Measurements from ENCODE around the gene RRAS.

Gene RRAS

DNA sequence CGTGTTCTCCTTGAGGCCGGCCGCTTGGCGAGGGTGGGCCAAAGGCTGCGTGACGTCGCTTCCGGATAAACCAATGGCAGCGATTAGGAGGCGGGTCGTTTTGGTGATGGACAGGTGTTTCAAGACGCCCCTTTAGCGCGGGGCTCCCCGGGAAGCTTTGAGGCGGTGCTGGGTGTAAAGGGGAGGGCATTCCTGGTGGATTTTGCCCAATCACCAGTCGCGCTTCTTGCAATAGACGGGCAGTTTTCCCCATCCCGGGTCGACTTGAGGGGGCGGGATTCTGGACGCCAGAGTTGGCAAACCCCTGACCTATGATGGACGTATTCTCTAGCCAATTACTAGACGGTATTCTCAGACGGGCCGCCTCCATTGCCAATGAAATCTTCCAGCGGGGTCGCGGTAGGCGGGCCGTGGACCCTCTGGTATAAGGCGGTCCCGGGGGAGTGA, 36.9 kb upstream of the RRAS start:
- peak; percentile 100 for DNase-seq

DNA sequence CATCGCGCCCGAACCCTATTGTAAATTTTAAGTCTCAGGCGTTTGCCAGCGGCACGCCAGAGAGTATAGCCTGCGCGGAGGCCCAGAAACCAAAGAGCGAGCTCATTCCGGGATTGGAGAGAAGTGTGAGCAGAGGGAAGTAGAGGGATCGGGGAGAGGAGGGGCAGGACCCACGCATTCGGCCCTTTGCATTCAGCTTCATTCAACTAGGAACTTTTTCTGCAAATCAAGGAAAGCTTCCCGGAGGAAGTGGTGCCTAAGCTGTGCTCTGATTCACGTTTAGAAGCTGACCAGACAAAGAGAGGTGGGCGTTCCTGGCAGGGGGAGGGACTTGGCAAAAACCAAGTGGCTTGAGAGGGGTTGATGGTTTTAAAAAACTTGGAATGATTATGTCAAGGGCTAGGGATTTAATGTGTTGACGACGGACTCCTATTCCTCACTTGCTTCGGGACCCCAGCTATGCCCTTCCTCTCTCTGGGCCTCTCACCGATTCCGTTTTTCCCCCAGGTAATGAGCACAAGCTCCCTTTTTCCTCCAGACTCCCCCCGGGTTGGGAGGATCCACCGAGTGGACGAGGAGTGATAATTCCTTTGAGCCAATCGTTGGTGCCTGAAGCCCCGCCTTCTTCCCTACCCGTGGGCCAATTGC, 36.3 kb upstream of the RRAS start:
- no peak for DNase-seq

DNA sequence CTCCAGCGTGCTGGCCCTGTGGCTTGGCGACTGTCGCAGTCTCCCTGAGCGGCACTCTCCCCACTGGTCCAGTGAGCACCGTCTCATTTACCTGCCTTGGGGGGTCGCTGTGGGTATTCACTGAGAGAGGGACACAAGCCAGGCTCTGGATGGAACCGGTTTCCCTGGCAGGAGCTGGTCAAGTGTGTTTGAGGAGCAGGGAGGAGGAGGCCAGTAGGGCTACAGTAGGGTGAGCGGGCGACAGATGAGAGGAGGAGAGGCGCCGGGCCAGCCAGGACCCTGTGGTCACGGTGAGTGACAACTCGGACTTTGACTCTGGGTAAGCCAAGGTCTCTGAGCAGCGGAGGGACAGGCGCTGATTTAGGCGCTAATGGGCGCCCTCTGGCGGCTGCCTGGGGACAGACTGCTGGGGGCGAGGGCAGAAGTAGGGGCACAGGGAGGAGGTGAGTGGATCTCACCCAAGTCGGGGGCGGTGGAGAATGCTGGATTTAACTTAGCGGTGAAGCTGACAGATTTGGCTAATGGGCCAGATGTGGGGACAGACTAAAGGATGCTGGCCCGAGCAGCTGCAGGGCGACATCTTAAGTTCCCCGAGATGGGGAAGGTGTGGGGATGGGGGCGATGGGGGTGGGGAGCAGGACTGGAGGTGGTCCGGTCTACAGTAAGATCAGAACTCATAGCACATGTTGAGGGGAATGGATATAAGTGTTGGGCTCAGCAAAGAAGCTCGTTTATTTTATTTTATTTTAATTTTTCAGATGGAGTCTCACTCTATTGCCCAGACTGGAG, 32.4 kb upstream of the RRAS start:
- DNase-seq: peak; percentile 77

DNA sequence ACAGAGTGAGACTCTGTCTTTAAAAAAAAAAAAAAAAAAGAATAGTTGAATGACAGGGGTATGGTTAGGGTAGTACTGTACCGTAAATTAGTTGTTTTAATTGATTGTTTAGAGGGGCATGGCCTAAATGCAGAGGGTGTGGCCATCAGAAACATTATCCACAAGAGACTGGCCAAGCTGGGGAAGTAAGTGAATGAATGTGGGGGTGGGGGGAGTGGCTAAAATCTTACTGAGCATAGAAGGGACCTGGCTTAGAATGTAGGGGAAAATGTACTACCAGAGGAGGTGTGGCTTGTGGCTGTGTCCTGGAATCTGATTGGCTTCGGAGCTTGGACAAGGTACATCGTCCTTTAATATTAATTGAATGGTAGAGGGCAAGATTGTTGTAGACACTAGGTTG, 29.6 kb upstream of the RRAS start:
- no peak for DNase-seq

DNA sequence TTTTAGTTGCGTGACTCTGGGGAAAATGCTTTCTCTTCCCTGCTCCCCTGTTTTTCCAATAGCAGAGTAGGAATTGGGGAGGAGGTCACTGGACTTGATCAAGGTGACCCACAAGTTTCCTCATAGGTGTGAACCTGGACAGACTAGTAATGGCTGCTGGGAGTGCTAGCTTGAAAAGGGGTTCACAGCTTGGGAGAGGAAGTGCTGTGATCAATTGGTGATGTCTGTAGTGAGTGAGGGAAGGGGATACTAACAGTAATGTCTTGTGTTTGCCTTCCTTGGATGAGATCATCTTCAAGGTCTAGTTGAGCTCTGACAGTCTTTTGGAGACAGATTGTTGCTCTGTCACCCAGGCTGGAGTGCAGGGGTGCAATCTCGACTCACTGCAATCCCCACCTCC, 27.5 kb upstream of the RRAS start:
- DNase-seq: no peak

DNA sequence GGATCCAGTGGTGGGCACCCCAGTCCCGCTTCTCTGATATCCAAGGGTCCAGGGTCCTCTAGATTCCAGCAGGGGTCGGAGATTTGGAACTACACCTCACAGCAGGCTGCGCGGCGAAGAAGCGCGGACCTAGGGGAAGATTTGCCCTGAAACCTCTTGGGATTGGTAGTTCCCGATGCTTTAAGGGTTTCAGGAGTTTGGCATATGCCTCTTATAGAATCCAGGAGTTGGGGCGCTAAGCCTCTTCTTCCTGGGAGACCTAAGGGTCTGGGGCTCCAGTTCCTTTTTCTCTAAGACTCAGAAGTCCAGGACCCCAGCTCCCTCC, 26.1 kb upstream of the RRAS start:
- no peak for DNase-seq

DNA sequence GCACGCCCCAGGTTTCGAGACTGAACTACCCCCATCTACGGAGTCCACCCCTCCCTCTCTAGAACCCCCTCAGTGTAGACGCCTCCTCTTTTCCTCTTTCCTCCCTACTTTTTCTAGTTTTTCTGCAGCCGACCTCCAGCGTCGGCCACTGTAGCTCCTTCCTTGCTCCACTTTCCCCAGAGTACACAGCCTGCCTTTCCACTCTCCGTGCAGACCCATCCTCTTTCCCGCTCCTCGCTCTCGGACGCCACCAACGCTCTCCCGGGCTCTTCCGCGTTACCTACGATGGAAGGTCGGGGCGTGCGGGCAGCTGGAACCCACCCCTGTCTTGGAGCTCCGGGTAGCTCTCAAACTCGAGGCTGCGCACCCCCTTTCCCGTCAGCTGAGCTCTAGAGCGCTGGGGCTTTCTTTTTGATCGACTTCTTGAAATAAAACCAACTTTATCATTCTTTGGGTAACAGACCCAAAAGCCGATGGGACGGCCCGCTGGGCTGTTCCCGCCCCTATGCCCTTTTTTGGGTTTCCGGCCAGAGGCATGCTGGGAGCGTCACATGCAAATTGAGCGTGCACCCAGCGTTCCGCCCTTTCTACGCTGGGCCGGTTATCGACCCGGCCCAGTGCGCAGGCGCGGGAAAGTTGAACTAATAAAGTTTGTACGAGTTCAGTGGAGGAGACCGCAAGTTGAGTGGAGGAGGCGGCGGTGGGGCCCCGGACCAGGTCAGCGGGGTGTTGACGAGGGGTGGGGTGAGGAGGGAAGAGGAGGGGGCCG, 25.6 kb upstream of the RRAS start, which contains the start of the genes BCL2L12 and IRF3:
TSS of gene BCL2L12 (plus strand) at position 583 of the 769 bp plus-strand sequence. CDS start 760 bp downstream, outside the sequence.
TSS of gene IRF3 (minus strand) at position 507 of the 769 bp plus-strand sequence. CDS start 1,019 bp downstream, outside the sequence.
- peak; percentile 98 for DNase-seq

DNA sequence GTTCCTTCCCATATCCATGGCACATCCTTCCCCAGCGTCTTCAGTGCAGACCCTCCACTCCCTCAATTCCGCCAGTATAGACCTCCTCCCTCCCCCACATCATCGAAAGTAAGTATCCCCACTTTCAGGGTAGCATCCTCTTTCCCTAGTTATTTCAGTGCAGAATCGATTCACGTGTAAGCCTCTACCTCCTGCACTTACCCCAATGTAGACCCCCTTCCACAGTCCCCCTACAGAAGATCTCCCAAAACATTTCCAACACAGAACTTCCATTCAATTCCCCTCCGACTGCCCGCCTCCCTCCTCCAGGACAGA, 25.1 kb upstream of the RRAS start:
- no peak for DNase-seq

DNA sequence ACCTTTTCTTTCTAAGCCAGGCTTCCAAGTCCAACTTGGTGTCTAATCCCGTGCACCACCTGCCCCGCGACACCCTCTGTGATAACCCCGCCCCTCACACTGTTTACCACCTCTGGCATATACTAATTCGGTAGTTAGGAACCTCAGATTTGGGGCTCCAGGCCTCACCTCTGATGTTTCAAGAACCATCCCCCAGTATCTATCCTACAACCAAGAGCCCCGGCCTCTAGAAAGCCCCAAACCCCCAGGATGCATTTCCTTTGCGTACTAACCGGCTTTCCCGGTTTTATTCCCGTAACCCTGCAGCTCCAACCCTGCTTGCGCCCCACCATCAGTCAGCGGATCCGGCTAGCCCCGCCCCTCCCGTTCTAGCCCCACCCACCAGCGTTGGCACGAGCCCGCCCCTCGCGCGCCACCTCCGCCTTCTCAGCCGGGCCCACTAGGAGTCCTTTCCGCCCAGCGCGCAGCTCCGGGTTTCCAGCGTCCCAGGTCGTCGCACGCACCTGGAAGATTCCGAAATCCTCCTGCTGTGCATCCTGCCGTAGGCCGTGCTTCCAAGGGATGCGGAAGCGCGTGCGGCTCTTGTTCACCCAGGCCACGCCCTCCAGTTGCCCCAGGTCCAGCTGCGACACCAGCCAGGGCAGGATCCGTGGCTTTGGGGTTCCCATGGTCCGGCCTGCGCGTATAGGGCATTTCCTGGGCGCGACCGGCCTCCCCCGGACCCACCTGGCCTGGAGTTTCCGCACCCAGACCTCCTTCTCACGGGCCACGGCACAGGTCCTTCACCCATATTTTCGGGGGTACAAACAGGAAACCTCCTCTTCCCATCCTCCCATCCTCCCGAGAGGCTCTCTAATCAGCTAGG, 24.5 kb upstream of the RRAS start:
- peak; percentile 79 for DNase-seq

DNA sequence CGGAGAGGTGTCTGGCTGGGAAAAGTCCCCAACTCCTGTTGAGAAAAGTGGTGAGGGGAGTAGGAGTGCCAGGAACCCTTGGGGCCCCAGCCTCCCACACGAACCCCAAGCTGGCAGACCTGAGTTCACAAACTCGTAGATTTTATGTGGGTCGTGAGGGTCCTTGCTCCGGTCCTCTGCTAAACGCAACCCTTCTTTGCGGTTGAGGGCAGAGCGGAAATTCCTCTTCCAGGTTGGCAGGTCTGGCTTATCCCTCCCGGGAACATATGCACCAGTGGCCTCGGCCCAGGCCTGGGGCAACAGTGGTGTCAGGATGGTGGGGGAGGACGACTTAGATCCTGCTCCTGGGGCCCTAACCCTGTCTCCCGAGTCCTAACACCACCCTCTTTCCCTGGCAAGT, 23.3 kb upstream of the RRAS start:
- DNase-seq: no peak

DNA sequence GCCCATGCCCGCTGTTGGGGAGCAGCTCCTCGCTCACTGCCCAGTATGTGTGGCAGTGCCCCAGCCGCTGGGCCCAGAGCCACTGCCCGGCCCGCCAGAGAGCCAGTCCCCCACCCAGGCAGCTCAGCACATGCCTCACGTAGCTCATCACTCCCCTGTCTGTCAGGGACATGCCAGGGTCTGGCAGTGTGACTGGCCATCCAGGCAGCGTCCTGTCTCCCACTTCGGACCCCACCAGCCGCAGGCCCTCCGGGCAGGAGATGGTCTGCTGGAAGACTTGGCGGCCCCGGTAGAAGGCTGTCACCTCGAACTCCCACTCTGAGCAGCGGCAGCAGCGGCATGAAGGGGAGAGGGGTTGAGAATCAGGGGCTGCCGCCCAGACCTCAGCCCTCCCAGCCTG, 22.1 kb upstream of the RRAS start:
- DNase-seq: no peak

DNA sequence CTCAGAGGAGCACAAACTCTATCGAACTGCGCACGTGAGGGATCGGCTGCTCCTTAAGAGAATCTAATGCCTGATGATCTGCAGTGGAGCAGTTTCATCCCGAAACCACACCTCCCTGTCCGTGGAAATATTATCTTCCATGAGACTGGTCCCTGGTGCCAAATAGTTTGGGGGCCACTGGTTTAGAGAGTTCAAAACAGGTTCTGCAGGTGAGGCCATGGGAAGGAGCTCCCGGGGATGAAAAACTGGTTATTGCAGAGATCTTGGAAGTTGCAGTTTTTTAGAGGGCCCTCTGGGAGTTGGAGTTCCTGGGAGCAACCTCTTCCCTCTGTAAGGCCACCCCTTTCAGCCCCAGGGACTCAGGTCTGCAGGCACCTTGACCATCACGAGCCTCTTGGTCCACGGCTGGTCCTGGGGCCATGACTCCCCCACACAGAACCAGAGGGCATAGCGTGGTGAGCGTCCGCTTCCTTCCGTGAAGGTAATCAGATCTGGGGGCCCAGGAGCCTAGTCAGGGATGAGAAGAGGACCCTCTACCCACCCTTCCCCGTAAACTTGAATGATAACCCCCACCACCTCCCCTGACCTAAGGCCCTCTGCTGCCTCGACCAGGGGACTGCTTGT, 20.5 kb upstream of the RRAS start:
- no peak for DNase-seq

DNA sequence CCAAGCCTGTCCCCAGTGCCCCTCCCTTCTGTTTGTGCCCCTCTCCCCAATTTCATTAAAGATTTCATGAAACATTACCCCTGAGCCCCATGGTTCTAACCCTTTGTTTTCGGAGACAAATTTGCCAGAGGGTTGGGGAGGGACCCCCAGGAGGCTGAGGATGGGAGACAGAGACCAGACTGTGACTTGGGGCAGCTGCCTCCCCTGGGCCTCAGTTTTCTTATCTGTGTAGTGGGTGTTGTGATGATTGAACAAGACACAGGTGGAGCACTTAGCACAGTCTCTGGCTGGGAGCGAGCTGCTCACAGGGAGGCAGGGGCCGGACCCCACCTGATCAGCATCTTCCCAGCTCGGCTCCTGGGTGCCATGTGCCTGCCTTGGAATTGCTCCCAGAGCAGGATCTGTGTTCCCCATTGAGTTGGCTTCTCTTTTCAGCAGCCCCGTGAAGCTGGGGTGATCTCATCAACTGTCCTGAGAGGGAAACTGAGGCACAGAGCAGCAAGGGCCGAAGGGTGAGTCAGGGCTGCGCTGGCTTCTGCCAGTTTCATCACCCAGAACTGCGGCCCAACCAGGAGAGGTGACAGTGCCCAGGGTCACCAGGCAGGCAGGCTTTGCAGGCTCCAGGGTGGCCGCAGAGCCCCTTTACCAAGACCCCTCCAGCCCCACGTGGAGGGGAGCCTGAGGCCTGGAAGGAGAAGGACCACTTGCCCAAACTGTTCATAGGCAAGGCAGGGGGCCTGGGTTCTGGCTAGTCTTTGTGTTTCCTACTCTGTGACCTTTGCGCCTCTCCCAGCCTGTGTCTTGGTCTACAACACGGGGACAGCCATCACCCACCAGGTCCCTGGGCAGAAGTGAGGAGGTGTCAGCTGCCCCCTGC, 18.9 kb upstream of the RRAS start:
- no peak for DNase-seq

DNA sequence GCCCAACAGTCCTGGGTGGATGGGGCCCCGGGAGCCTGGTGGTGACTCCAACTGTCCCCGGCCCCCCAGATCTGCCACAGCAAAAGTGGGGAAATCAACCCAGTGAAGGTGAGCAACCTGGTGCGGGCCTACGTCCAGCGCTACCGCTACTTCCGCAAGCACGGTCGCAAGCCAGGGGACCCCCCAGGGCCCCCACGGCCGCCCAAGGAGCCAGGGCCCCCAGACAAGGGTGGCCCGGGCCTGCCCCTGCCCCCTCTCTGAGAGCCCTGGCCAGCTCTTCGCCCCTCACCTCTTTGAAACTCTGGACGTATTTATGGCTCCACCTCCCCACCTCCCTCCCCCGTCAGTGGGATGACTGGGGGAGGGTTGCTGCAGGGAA, 18.2 kb upstream of the RRAS start:
- no peak for DNase-seq

DNA sequence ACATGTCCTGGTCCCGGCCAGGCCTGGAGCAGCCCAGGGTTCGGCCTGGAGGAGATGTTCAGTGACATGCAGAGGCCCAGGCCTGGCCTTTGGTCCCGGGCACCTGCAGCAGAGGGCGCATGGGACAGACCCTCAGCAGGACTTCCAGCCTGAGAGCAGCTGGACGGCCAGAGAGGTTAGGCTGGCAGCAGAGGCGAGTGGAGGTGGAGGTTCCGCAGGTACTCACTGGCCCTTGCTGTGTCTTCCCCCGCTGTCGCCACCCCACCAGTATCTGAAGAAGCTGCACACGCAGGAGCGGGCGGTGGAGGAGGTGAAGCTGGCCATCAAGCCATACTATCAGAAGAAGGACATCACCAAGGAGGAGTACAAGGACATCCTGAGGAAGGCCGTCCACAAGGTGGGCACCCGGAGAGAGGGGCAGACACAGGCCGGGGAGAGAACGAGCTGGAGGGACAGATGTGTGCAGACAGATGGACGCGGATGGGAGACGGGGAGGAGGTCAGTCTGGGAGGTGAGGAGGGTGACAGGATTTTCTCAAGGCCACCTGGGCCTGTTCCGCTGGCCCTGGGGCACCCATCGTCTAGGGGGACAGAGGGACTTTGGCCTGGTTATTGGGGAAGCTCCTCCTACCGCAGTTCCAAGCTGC, 17.7 kb upstream of the RRAS start:
- no peak for DNase-seq

DNA sequence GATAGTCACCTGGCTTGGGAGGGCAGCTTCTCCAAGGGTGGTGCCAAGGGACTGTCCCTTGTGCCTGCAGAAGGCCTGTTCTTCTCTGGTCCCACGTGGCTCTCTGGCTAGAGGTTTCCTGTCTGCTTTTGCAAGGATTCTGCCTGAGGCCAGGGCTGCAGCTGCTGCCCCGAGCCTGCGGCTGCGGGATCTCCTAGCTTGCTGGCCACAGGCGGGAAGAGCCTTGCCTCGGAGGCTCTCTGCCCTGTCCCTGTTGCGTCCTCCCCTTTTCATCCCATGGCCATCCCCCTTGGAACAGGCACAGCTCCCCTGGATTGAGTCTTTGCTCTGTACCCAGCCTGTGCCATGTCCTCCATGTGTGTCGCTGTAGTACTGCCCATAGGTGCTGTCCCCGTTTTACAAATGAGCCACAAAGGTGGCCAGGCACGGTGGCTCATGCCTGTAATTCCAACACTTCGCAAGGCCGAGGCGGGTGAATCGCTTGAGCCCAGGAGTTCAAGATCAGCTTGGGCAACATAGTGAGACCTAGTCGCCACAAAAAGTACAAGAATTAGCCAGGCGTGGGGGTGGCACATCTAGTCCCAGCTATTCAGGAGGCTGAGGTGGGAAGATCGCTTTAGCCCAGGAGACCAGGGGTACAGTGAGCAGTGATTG, 16.6 kb upstream of the RRAS start:
- DNase-seq: no peak

DNA sequence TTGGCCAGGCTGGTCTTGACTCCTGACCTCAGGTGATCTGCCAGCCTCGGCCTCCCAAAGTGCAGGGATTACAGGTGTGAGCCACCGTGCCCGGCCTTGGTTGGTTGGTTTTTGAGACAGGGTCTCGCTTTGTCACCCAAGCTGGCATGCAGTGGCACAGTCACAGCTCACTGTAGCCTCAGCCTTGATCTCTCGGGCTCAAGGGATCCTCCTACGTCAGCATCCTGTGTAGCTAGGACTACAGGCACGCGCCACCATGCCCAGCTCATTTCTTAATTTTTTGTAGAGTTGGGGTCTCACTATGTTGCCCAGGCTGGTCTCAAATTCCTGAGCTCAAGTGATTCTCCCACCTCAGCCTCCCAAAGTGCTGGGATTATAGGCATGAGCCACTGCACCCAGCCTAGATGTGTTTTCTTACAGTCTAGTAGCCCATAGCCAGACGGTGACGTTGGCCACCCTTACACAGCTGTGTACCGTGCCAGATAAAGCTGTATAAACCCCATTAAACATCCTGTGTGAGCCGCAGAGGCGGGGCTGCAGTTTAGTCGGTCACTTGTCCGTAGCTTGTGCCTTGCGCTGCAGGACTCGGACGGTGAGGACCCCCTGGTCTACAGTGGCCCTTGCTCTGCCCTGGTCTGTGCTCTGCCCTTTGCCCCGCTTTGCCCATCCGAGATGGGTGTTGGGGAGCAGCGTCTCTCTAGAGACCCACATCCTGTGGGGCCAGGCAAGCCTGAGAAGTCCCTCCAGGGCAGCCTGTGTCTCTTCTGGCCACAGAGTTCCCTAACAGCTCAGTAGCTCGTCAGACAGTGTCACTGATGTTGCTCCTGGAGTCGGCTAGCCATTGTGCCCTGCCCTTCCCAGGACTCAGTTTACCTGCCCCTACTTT, 15.9 kb upstream of the RRAS start:
- no peak for DNase-seq

DNA sequence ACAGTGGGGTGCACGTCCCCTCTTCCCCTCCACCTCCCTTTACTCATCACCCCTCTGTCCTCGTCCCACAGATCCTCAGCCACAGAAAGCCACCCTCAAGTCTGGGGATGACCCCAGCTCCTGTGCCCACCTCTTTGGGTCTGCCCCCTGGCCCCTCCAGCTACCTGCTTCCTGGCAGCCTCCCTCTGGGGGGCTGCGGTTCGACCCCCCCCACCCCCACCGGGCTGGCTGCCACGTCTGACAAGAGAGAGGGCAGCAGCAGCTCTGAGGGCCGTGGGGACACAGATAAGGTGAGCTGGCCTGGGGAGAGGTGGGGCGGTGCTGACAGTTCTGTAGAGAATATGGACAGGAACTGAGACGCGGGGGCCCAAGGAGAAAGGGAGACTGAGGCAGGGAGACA, 14.6 kb upstream of the RRAS start:
- DNase-seq: no peak

DNA sequence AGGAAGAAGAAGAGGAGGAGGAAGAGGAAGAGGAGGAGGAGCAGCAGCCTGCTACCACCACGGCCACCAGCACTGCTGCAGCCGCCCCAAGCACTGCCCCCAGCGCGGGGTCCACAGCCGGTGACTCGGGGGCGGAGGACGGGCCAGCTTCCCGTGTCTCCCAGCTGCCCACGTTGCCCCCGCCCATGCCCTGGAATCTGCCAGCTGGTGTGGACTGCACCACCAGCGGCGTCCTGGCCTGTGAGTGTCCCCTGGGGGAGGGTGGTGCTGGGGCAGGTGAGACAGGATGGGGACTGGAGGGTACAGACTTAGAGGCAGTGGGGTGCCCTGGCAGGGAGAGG, 13.5 kb upstream of the RRAS start:
- DNase-seq: no peak
